ENCODE data around the gene PKIG.

PKIG gene

DNA sequence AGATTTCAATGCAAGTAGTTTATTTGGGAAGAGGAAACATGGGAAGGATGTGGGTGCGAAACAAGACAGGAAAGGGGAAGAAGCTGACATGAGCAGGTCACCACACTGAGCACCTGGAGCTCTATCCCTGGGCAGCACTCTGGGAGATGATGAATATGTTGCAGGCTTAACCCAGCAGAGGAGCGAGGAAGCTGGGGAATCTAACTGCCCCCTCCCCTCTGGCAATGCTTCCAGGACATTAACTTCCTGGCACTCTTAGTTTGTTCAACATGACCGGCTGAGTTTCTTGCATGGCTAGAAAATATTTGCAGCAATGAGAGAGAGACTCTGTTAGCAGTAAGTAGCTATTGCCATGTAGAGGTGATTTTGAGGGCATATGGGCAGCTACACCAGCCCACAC, 74.1 kb downstream of the PKIG start:
- H3K4me1 ChIP-seq (ENCODE audit: control extremely low read depth in 1 of 4, control insufficient read depth in 4 of 4, insufficient read depth in 4 of 4, low read length in 3 of 4): peaks cover 6 to 32% (median 14%) of the 10 kb centered on the region in 4 experiments
- no peaks in the 10 kb centered on the region for H3K36me3 ChIP-seq (ENCODE audit: control insufficient read depth in 4 of 4, insufficient read depth in 4 of 4, low read length in 3 of 4)
- DNase-seq: no peak
- no peak overlapping the region for H3K27ac ChIP-seq (ENCODE audit: insufficient read depth in 1 of 2, low read depth in 1 of 2, low read length in 2 of 2, poor library complexity in 1 of 2, severe bottlenecking in 2 of 2)
- H3K9me3 ChIP-seq (ENCODE audit: control extremely low read depth in 1 of 5, control insufficient read depth in 4 of 5, insufficient read depth in 2 of 5, low read depth in 1 of 5, low read length in 4 of 5): no peaks in the 10 kb centered on the region
- 71% methylated on average over 2 of the region's 3 CpGs for WGBS (ENCODE audit: insufficient coverage)
- H3K4me3 ChIP-seq (ENCODE audit: control insufficient read depth in 1 of 7, extremely low read depth in 1 of 7, insufficient read depth in 4 of 7, low read depth in 2 of 7, low read length in 6 of 7): no peak overlapping the region
- ChIA-PET CTCF (interaction anchor here (0.5 to 1.6 kb wide), 3 partner anchors 12 to 29 kb away, joined by 3 to 9 read pairs (median 4); no protein-coding TSS in a partner anchor), POLR2A (no interaction called here)
- no peaks in the 10 kb centered on the region for H3K27me3 ChIP-seq (replicated peaks in 2 of 5; ENCODE audit: control insufficient read depth in 4 of 5, insufficient read depth in 5 of 5, low read length in 4 of 5)

- no peaks in the 10 kb centered on the region for H3K27me3 ChIP-seq (replicated peaks in 2 of 5; ENCODE audit: control insufficient read depth in 4 of 5, insufficient read depth in 5 of 5, low read length in 4 of 5)
- no peaks in the 10 kb centered on the region for H3K36me3 ChIP-seq (ENCODE audit: control insufficient read depth in 4 of 4, insufficient read depth in 4 of 4, low read length in 3 of 4)
- no peak overlapping the region for H3K27ac ChIP-seq (ENCODE audit: insufficient read depth in 1 of 2, low read depth in 1 of 2, low read length in 2 of 2, poor library complexity in 1 of 2, severe bottlenecking in 2 of 2)
- H3K4me1 ChIP-seq (ENCODE audit: control extremely low read depth in 1 of 4, control insufficient read depth in 4 of 4, insufficient read depth in 4 of 4, low read length in 3 of 4): peaks cover 3 to 40% (median 22%) of the 10 kb centered on the region in 4 experiments
- POLR2A ChIA-PET: no interaction called here
- H3K4me3 ChIP-seq (ENCODE audit: control insufficient read depth in 1 of 7, extremely low read depth in 1 of 7, insufficient read depth in 4 of 7, low read depth in 2 of 7, low read length in 6 of 7): no peak overlapping the region
- CTCF ChIA-PET: interaction anchor here (0.7 kb wide), 1 partner anchor 9 kb away, joined by 3 read pairs; no protein-coding TSS in a partner anchor
- WGBS (ENCODE audit: insufficient coverage): 80% methylated on average over 1 of the region's 2 CpGs
- H3K9me3 ChIP-seq (ENCODE audit: control extremely low read depth in 1 of 5, control insufficient read depth in 4 of 5, insufficient read depth in 2 of 5, low read depth in 1 of 5, low read length in 4 of 5): no peaks in the 10 kb centered on the region
- no peak for DNase-seq
Measured at GRCh38 chr20:44657875-44658274, 75.5 kb downstream of the PKIG start.

GRCh38 chr20:44658810-44659209, 76.4 kb downstream of the PKIG start:
- H3K9me3 ChIP-seq (ENCODE audit: control extremely low read depth in 1 of 5, control insufficient read depth in 4 of 5, insufficient read depth in 2 of 5, low read depth in 1 of 5, low read length in 4 of 5): no peaks in the 10 kb centered on the region
- H3K27ac ChIP-seq (ENCODE audit: insufficient read depth in 1 of 2, low read depth in 1 of 2, low read length in 2 of 2, poor library complexity in 1 of 2, severe bottlenecking in 2 of 2): no peak overlapping the region
- H3K4me3 ChIP-seq (ENCODE audit: control insufficient read depth in 1 of 7, extremely low read depth in 1 of 7, insufficient read depth in 4 of 7, low read depth in 2 of 7, low read length in 6 of 7): no peak overlapping the region
- no peak for DNase-seq
- no peaks in the 10 kb centered on the region for H3K36me3 ChIP-seq (ENCODE audit: control insufficient read depth in 4 of 4, insufficient read depth in 4 of 4, low read length in 3 of 4)
- CTCF ChIA-PET: no interaction called here
- H3K27me3 ChIP-seq (replicated peaks in 2 of 5; ENCODE audit: control insufficient read depth in 4 of 5, insufficient read depth in 5 of 5, low read length in 4 of 5): no peaks in the 10 kb centered on the region
- H3K4me1 ChIP-seq (ENCODE audit: control extremely low read depth in 1 of 4, control insufficient read depth in 4 of 4, insufficient read depth in 4 of 4, low read length in 3 of 4): peaks cover 5 to 40% (median 25%) of the 10 kb centered on the region in 4 experiments
- POLR2A ChIA-PET: no interaction called here

DNA sequence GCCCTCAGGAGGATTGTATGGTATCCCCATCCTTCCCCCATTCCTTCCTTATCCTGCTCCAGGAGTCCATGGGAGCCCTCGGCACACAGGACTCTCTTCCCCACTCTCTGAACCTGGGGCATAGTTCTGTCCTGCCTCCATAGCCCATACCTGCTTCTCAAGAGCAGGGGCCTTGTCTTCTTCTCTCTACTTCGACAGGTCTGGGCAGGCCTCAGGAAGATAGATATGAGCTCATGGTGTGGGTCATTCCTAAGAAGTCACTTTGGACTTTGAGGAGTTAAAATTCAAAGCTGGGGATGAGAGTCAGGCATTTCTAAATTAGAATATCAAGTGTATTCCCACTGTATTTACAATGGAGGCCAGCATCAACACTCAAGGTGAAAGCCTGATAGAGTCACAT, 77.6 kb downstream of the PKIG start:
- H3K27ac ChIP-seq (ENCODE audit: insufficient read depth in 1 of 2, low read depth in 1 of 2, low read length in 2 of 2, poor library complexity in 1 of 2, severe bottlenecking in 2 of 2): no peak overlapping the region
- CTCF ChIA-PET: interaction anchor here (1.3 to 1.7 kb wide), 2 partner anchors 21 to 24 kb away, joined by 5 to 8 read pairs; no protein-coding TSS in a partner anchor
- H3K4me1 ChIP-seq (ENCODE audit: control extremely low read depth in 1 of 4, control insufficient read depth in 4 of 4, insufficient read depth in 4 of 4, low read length in 3 of 4): peaks cover 14 to 50% (median 36%) of the 10 kb centered on the region in 4 experiments
- H3K36me3 ChIP-seq (ENCODE audit: control insufficient read depth in 4 of 4, insufficient read depth in 4 of 4, low read length in 3 of 4): no peaks in the 10 kb centered on the region
- POLR2A ChIA-PET: no interaction called here
- H3K9me3 ChIP-seq (ENCODE audit: control extremely low read depth in 1 of 5, control insufficient read depth in 4 of 5, insufficient read depth in 2 of 5, low read depth in 1 of 5, low read length in 4 of 5): no peaks in the 10 kb centered on the region
- no peak overlapping the region for H3K4me3 ChIP-seq (ENCODE audit: control insufficient read depth in 1 of 7, extremely low read depth in 1 of 7, insufficient read depth in 4 of 7, low read depth in 2 of 7, low read length in 6 of 7)
- no peak for DNase-seq
- no peaks in the 10 kb centered on the region for H3K27me3 ChIP-seq (replicated peaks in 2 of 5; ENCODE audit: control insufficient read depth in 4 of 5, insufficient read depth in 5 of 5, low read length in 4 of 5)
- 100% methylated on average over 1 of the region's 2 CpGs for WGBS (ENCODE audit: insufficient coverage)

DNA sequence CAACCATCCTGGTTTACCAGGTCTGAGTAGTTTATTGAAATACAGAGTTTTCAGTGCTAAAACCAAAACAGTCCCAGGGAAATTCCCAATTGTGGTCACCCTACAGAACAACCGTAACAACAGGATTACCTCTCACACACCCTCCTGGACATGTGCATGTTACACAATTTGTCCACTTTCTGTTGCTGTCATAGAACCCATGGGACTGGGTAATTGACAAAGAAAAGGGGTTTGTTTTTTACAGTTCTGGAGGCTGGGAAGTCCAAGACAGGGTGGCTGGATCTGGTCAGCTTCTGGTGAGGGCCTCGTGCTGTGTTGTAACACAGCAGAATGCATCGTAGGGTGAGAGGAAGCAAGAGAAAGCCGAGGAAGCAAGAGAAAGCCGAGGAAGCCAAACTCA, 78.2 kb downstream of the PKIG start:
- no peaks in the 10 kb centered on the region for H3K36me3 ChIP-seq (ENCODE audit: control insufficient read depth in 4 of 4, insufficient read depth in 4 of 4, low read length in 3 of 4)
- no peaks in the 10 kb centered on the region for H3K9me3 ChIP-seq (ENCODE audit: control extremely low read depth in 1 of 5, control insufficient read depth in 4 of 5, insufficient read depth in 2 of 5, low read depth in 1 of 5, low read length in 4 of 5)
- DNase-seq: no peak
- ChIA-PET CTCF (interaction anchor here (1.3 to 1.7 kb wide), 2 partner anchors 21 to 24 kb away, joined by 5 to 8 read pairs; no protein-coding TSS in a partner anchor), POLR2A (no interaction called here)
- H3K27ac ChIP-seq (ENCODE audit: insufficient read depth in 1 of 2, low read depth in 1 of 2, low read length in 2 of 2, poor library complexity in 1 of 2, severe bottlenecking in 2 of 2): no peak overlapping the region
- no peak overlapping the region for H3K4me3 ChIP-seq (ENCODE audit: control insufficient read depth in 1 of 7, extremely low read depth in 1 of 7, insufficient read depth in 4 of 7, low read depth in 2 of 7, low read length in 6 of 7)
- H3K4me1 ChIP-seq (ENCODE audit: control extremely low read depth in 1 of 4, control insufficient read depth in 4 of 4, insufficient read depth in 4 of 4, low read length in 3 of 4): peaks cover 14 to 55% (median 38%) of the 10 kb centered on the region in 4 experiments
- no peaks in the 10 kb centered on the region for H3K27me3 ChIP-seq (replicated peaks in 2 of 5; ENCODE audit: control insufficient read depth in 4 of 5, insufficient read depth in 5 of 5, low read length in 4 of 5)
- 90% methylated on average over 5 of the region's 5 CpGs for WGBS (ENCODE audit: insufficient coverage)

- peaks cover 14 to 50% (median 34%) of the 10 kb centered on the region in 4 experiments for H3K4me1 ChIP-seq (ENCODE audit: control extremely low read depth in 1 of 4, control insufficient read depth in 4 of 4, insufficient read depth in 4 of 4, low read length in 3 of 4)
- DNase-seq: peak in 2 of 3 donors; percentile 77 to 86
- WGBS (ENCODE audit: insufficient coverage): 35% methylated on average over 3 of the region's 3 CpGs
- no peaks in the 10 kb centered on the region for H3K36me3 ChIP-seq (ENCODE audit: control insufficient read depth in 4 of 4, insufficient read depth in 4 of 4, low read length in 3 of 4)
- H3K9me3 ChIP-seq (ENCODE audit: control extremely low read depth in 1 of 5, control insufficient read depth in 4 of 5, insufficient read depth in 2 of 5, low read depth in 1 of 5, low read length in 4 of 5): no peaks in the 10 kb centered on the region
- CTCF ChIA-PET: interaction anchor here (1.5 to 9.4 kb wide), 3 partner anchors 13 to 21 kb away, joined by 6 to 90 read pairs (median 22); partner anchors contain the start of gene ADA
- H3K4me3 ChIP-seq (ENCODE audit: control insufficient read depth in 1 of 7, extremely low read depth in 1 of 7, insufficient read depth in 4 of 7, low read depth in 2 of 7, low read length in 6 of 7): no peak overlapping the region
- no peaks in the 10 kb centered on the region for H3K27me3 ChIP-seq (replicated peaks in 2 of 5; ENCODE audit: control insufficient read depth in 4 of 5, insufficient read depth in 5 of 5, low read length in 4 of 5)
- H3K27ac ChIP-seq (ENCODE audit: insufficient read depth in 1 of 2, low read depth in 1 of 2, low read length in 2 of 2, poor library complexity in 1 of 2, severe bottlenecking in 2 of 2): no peak overlapping the region
- POLR2A ChIA-PET: no interaction called here
Measured at GRCh38 chr20:44662261-44662660, 79.9 kb downstream of the PKIG start.

DNA sequence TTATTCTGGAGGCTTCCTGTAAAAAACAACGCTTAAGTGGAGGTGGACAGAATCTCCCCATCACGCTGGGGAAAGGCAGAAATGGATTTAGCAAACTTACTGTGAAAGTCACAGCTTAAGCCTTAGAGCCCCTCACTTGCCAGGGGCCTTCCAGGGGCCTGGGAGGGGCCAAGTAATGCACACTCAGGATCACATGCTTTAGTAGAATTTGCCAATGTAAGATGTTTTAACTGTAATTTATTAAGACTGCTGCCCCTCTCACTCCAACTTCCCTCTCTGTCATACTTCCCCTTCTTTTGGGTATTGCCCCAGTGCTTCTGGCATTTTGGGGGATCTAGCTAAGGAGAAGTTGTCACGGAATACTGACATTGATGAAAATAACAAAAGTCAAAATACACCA, 81.8 kb downstream of the PKIG start:
- DNase-seq: peak; percentile 78 to 94 (median 91)
- H3K36me3 ChIP-seq (ENCODE audit: control insufficient read depth in 4 of 4, insufficient read depth in 4 of 4, low read length in 3 of 4): no peaks in the 10 kb centered on the region
- CTCF ChIA-PET: interaction anchor here (0.5 to 9.4 kb wide), 12 partner anchors 10 to 88 kb away, joined by 3 to 90 read pairs (median 4); partner anchors contain the start of gene ADA
- H3K4me3 ChIP-seq (ENCODE audit: control insufficient read depth in 1 of 7, extremely low read depth in 1 of 7, insufficient read depth in 4 of 7, low read depth in 2 of 7, low read length in 6 of 7): peak overlapping the region in 2 of 7 experiments; percentile 21 to 37
- H3K9me3 ChIP-seq (ENCODE audit: control extremely low read depth in 1 of 5, control insufficient read depth in 4 of 5, insufficient read depth in 2 of 5, low read depth in 1 of 5, low read length in 4 of 5): no peaks in the 10 kb centered on the region
- 5% methylated on average over 2 of the region's 3 CpGs for WGBS (ENCODE audit: insufficient coverage)
- H3K4me1 ChIP-seq (ENCODE audit: control extremely low read depth in 1 of 4, control insufficient read depth in 4 of 4, insufficient read depth in 4 of 4, low read length in 3 of 4): peaks cover 14 to 51% (median 34%) of the 10 kb centered on the region in 4 experiments
- POLR2A ChIA-PET: interaction anchor here (0.6 to 1.0 kb wide), 2 partner anchors 13 to 1748 kb away, joined by 3 read pairs; partner anchors contain the start of gene ADA
- no peaks in the 10 kb centered on the region for H3K27me3 ChIP-seq (replicated peaks in 2 of 5; ENCODE audit: control insufficient read depth in 4 of 5, insufficient read depth in 5 of 5, low read length in 4 of 5)
- peak overlapping the region; percentile 66 to 73 for H3K27ac ChIP-seq (ENCODE audit: insufficient read depth in 1 of 2, low read depth in 1 of 2, low read length in 2 of 2, poor library complexity in 1 of 2, severe bottlenecking in 2 of 2)
